ENCODE results near the gene HCFC1.
A peak's percentile ranks its signal among the peaks of the same experiment; 100 is the strongest.

HCFC1 gene

DNA sequence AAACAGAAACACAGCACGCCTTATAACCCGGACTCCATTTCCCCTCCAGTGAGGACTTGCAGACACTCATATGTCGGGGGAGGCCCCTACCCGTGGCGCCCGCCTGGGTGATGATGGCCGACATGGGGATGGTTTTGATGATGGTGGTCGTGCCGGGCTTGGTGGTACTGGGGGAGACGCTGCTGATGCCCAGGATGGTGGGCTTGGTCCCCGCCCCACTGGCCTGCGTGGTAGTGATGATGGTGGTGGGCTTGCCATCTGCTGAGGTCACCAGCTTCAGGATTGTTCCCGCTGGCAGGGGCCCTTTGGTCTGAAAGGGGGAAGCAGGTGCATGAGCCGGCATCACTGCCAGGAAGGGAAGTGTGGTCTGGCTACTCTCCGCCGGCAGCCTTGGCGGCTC lies 14.4 kb downstream of the HCFC1 start:
- DNase-seq (ENCODE audit: low read depth in 3 of 3) = no peak

DNA sequence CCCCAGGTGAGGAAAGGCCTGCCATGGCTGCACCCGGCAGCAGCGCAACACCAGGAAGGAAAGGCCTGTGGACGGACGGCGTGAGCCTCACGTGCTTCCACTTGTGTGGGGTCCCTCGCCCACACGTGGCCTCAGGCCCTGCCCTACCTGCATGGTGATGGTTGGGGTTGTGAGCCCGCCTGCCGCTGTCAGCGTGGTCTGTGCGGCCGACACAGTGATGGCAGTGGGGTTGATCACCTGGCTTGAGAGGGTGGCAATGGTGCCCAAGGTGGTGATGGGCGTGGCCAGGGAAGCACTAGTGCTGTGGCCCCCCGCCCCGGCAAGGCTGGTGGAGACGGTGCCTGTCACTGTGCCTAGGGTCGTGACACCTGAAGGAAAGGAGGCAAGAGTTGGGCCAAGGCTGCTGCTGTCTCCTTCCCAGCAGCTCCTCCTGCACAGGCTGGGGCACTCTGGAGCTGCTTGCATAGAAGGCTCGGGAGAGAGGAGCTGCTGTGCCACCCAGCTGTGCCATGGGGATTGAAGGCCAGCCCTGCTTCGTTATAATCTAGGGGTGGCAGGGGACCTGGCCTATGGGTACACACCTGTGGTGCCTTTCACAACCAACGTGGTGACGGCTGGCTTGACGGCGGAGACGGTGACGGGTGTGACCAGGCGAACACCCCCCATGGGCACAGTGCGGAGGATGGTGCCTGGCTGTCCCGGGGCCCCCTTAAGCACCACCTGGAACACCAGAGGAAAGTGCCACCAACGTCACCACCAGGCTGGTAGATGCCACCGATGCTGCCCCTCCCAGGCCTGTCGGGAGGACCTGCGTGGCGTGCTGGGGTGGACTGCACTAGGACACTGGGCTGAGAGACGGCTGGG lies 15.3 kb downstream of the HCFC1 start:
- no peak for DNase-seq (ENCODE audit: low read depth in 3 of 3)

DNA sequence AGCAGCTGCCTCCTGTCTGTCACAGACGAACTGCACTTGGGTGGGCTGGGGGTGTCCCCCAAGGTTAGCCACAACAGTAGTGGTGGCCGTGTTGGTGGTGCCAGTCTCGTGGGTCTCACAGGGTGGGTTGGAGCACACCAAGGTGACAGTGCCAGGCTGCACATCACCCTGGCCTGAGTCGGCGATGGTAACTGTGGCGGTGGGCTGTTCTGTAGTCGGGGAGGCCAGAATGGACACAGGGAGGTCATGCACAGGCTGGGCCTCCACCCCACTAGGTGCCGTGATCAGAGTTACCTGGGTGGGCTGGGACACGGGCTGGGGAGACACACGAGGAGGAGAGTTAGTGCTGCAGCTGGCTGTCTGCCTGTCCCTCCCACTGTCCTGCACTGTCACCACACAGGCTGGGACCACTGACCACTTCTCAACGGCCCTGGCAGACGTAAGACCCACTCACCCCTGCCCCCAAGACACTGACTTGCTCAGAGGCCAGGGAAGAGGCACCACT lies 16.3 kb downstream of the HCFC1 start:
- no peak for DNase-seq (ENCODE audit: low read depth in 3 of 3)

DNA sequence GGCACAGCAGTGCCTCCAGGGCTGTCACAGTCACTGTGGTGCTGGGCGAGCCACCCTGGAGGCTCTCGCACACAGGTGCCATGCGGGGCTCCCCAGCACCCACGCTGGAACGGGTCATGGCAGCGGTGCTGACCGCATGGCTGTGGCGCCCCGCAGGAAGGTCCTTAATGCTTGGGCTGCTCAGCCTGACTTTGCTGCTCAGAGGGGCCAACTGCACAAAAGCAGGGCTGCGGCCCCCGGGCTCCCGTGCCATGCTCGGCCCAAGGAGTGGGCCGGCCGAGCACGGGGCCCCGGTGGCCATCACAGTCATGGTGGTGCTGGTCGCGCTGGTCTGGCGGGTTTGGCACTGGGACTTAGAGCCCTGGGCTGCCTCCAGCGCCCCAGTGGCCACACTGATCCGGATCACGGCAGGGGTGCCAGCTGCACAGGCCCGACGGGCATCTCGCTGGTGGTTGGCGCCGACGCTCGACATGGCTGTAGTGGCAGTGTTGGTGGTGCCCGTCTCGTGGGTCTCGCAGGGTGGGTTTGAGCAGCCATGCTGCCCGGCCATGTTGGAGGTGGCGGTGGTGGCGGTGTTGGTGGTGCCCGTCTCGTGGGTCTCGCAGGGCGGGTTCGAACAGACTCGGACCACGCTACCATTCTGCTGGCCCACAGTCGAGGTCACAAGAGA lies 16.9 kb downstream of the HCFC1 start:
- DNase-seq (ENCODE audit: low read depth in 3 of 3) = no peak

DNA sequence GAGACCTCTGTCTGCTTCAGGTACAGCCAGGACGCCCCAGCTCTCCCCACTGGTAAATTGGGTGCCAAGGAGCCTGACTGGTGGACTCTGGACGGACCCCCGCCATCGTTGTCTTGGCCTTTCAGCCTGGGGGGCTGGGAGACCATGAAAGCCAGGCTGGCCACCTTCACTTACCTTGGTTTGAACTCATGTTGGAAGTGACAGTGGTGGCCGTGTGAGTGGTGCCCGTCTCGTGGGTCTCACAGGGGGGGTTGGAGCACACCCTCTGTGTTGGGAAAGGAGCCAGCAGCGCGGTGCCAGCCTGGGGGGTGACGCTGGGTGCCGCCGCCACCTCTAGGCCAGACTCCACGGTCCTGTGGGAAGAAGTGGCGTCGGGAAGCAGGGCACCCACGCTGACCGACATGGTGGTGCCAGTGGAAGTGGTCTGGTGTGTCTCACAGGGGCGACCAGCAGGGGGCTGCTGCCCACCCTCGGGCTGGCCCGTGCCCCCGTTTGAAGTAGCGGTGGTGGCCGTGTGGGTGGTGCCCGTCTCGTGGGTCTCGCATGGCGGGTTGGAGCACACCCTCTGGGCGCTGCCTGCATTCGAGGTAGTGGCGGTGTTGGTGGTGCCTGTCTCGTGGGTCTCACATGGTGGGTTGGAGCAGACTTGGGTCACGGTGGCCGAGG lies 17.6 kb downstream of the HCFC1 start:
- no peak for DNase-seq (ENCODE audit: low read depth in 3 of 3)

GRCh38 chrX:153953342-153953830 lies 18.2 kb downstream of the HCFC1 start:
- DNase-seq (ENCODE audit: low read depth in 3 of 3) = peak; percentile 66 to 72 (median 67)

GRCh38 chrX:153952373-153953026 lies 19.1 kb downstream of the HCFC1 start:
- DNase-seq (ENCODE audit: low read depth in 3 of 3) = no peak

DNA sequence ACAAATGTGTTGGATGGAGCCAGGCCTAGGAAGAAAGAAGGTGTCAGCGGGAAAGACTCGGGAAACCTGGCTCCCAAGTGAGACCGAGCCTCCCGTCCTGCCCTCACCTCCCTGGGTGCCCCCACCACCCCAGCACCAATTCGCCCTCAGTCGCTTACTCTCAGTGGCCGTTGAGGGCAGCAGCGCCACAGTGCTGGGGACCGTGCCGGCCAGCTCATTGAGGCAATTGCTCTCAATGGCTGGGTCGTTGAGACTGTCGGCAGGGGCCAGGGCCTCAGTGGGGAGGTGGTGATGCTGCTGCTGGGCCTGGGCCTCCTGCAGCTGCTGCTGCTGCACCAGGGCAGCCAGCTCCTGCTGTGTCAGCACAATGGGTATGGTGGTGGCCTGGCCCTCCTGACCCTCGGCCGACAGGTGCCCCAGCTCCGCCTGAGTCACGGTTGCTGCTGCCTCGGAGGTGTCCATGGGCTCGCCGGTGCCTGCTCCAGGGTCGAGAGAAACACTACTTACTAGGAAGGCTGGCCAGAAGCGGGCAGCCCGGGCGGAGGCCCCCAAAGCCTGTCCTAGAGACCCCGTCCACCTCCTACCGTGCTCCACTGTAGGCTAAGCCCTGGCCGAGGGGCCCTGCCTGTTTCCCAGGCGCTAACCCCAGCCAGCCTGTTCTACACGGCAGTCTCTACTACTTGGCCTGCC lies 19.8 kb downstream of the HCFC1 start:
- DNase-seq (ENCODE audit: low read depth in 3 of 3) = no peak

DNA sequence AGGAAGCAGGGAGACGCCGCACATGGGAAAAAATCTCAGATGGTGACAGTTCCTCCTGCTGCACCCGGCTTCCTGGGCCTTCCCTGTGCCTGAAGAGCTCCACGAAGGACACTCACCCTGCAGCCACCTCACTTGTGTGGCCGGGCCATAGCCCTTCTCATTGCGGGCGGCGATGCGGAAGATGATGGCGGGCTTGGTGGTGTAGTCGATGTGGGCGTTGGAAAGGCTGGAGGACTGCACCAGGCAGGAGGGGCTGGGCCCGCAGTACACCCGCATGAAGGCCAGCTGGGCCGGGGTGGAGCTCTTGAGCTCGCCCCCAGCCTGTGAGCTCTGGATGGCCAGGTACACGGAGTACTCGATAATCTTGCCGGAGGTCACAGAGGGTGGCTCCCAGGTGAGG lies 21.5 kb downstream of the HCFC1 start:
- DNase-seq (ENCODE audit: low read depth in 3 of 3) = no peak

GRCh38 chrX:153948847-153949805 lies 22.5 kb downstream of the HCFC1 start:
- no peak for DNase-seq (ENCODE audit: low read depth in 3 of 3)

DNA sequence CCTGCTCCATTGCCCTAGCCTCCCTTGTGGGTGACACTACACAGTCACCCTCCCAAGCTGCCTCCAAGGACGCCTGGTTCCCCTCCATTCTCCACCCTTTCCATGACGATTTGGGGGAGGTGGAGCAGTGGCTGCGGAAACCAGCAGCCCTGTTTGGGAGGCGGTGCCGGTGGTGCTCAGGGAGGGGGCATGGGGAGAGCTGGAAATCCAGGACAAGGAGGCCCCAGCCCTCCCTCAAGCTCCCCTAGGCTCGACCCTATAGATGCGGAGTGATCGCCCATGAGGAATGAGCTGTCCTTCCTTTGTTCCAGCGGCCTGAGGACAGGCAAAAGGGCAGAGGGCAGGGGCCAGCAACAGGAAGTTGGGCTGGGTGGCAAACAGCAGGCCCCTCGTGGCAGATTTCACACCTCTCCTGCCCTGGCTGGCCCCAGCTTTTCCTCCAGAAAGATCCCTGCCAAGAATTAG lies 23.6 kb downstream of the HCFC1 start:
- no peak for DNase-seq (ENCODE audit: low read depth in 3 of 3)

- DNase-seq (ENCODE audit: low read depth in 3 of 3) = peak; percentile 60 to 82 (median 71)
Observed at GRCh38 chrX:153947009-153947769, 24.4 kb downstream of the HCFC1 start.

DNA sequence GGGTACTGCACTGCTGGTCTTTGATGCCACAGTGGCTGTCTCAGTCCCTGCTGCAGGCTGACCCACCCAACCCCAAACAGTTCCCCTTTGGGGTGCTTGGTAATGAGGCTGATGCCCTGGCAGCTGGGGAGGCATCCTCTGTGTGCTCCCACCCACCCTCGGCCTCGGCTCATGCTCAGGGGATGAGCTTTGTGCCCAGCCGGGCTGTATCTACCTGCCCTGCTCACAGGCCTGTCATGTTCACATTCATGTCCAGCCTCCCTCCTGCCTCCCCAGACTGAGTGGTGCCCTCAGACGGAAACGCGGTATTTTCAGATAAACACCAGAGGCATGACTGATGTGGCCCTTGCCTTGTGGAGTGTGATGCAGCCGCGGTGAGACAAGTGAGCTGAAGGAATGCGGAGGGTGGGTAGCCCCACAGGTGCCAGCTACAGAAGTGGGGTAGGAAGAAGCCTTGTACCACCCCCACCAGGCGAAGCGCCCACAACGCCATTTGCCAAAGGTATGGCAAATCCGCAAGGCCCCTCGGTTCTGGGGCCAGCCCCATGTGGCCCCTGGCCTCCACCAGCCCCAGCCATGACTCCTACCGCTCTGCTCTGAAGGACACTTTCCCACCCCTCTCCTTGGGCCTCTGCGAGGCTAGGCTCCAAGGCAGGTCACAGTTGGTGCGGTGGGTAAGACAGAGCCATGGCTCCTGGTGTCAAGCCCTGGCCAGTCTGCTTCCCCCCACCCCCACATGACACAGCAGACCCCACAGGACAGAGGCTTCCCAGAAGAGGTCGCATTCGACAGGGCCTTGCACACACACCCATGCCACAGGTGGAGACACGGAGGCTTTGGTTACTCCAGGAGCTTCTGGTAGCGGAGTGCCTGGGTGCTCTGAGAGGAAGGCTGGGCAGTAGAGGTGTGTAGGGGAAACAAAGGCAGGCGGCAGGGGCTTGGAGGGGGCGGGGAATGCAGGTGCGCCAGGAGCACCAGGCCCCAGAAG lies 25.4 kb downstream of the HCFC1 start:
- no peak for DNase-seq (ENCODE audit: low read depth in 3 of 3)

DNA sequence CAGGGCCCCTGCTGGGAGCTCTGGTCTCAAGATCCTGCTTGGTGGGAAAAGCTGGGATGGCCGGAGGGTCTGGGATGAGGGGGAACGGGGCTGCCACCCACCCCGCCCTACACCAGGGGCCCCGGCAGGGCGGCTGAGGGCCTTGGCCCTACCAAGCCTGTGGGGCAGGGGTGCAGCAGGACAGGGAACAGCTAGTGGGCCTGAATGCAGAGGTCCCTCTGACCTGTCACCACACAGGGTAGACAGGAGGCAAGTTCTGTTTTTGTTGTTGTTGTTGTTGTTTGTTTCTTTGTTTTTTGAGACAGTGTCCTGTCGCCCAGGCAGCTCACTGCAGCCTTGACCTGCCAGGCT lies 26.8 kb downstream of the HCFC1 start:
- no peak for DNase-seq (ENCODE audit: low read depth in 3 of 3)

DNA sequence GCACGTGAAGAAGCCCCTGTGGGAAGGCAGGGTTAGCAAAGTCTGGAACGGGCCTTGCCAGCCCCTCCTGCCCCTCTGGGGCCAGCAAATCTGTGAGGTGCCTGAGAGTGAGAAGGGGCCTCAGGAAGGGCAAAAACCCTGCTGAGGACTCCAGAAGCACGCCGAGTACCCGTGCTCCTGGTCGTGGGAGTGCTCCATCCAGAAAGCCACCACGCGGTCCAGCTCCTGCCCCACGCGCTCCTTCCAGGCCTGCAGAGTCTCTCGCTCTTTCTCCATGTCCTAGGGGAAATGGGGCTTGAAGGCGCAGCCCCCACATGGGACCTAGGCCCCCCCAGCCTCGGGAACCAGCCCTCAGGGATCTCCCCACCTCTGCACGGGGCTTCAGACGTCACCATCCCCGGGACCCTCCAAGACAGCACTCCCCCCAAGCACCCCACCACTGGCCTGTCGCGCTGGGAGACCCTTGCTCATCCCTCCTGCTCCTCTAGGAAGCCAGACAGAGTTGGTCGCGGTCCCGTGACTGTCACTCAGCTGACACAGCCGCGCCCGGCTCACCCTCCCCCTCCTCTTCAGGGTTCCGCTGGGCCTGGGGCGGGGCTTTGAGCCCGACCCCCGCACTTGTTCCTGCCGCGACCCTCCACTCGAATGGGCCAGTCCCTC lies 27.3 kb downstream of the HCFC1 start, which contains the start of gene RENBP:
Gene RENBP, minus strand, starts transcription at position 504 of the 660 bp plus-strand sequence. Its CDS starts 33 bp downstream, at position 471.
- DNase-seq (ENCODE audit: low read depth in 3 of 3) = peak in 1 of 3 donors; percentile 40

DNA sequence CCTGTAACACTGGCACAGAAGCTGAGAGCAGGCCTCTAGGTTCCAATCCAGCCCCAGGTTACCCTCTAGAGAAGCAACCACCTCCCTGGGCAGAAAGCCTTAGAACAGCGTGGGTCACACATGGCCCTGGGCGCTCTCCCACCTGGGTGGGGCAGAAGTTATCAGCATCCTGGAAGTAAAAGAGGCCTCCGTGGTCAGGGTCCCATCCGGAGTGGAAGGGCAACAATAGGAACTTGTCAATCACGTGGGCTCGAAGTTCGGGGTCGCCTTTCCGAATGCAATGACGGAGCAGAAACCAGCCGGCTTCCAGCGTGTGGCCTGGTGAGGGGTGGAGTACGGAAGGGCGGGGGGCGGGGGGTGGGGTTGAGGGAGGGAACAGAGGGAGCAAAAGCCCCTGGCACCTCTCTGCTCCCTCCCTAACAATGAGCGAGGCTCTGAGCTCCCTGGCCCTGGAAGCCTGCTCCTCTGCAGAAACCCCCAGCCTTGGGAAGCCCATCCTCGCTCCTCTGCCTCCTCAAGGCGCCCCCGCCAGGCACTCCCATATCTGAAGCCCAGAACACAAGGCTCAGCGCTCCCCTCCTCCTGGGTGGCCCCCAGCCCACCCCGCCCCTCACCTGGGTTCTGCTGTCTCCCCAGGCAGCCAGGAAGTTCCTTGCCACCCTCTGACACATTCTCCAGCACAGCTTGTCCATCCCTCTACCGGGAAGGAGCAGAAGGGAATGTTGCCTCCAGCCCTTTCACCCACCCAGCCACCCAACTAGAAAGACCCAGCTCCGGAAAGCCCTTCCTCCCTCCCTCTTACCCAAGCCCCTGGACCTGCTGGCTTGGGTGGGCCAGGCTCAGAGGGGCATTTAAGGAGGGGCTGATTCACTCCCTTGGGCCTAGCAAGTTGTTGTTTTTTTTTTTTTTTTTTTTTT lies 30.0 kb downstream of the HCFC1 start:
- no peak for DNase-seq (ENCODE audit: low read depth in 3 of 3)

Data from stimulated activated CD4-positive, alpha-beta T cell treated with anti-CD3 and anti-CD28 coated beads, TNF-alpha, amount 100 ng/mL, for 48 hours (primary cell).